Activated CD4-positive, alpha-beta T cell treated with anti-CD3 and anti-CD28 coated beads, Interleukin-2, amount 50 U/mL, for 1 hour (primary cell): ENCODE results near the gene NUDT3.
"Not testable (repeated sequence)": the region's sequence is repeated elsewhere in the genome, so short reads cannot be mapped to it uniquely, and the experiment has no call there.

ENCODE experiments used
- DNase-seq: peaks from one replicate; pipeline ENCODE4 v3.0.0-alpha.2; 2020

The NUDT3 gene

GRCh38 chr6:34247481-34248197 lies 144.8 kb downstream of the NUDT3 start:
- no peak for DNase-seq

DNA sequence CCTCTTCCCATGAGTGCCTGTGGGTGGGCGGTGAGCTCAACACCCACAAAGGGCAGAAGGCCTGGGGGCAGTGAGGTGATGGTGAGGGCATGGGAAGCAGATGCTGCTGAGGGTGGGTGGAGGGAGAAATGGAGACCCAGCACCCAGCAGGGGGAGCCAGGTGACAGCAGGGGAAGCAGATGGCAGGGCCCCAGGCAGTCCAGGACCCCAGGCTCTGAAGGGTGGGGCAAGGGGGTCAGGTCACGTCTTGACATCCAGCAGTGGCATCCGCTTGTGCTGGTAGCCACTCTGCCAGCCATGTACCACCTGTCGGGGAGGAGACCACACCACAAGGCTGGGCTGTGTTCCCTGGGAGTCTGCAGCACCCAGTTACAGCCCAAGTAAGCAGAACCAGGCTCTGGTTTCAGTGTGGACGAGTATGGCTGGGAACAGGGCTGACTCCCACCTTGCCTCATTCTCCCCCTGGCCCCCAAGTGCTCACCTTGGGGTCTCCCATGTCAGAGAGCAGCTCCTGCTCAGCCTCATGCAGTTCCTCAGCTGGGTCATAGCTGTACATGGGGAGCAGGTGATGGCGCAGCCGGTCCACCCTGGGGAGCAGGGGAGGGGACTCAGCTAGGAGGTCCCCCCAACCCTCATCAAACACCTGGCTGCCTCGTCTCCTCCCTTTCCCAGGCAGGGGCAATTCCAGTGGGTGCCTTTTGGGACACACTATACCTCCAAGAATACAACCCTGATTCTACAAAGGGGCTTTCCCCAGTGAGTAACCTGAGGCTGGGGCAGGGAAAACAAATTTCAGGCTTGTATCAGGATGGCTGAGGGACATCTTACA lies 145.7 kb downstream of the NUDT3 start:
- DNase-seq, result peak; percentile 53

GRCh38 chr6:34246249-34246562 lies 146.3 kb downstream of the NUDT3 start:
- DNase-seq, result no peak

- not testable (repeated sequence) for DNase-seq
Measured at GRCh38 chr6:34245761-34246140, 146.7 kb downstream of the NUDT3 start.

DNA sequence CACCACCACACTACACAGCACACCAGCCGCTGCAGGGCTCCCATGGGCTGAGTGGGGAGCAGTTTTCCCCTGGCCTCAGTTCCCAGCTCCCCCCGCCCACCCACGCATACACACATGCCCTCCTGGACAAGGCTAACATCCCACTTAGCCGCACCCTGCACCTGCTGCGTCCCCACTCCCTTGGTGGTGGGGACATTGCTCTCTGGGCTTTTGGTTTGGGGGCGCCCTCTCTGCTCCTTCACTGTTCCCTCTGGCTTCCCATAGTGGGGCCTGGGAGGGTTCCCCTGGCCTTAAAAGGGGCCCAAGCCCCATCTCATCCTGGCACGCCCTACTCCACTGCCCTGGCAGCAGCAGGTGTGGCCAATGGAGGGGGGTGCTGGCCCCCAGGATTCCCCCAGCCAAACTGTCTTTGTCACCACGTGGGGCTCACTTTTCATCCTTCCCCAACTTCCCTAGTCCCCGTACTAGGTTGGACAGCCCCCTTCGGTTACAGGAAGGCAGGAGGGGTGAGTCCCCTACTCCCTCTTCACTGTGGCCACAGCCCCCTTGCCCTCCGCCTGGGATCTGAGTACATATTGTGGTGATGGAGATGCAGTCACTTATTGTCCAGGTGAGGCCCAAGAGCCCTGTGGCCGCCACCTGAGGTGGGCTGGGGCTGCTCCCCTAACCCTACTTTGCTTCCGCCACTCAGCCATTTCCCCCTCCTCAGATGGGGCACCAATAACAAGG lies 147.3 kb downstream of the NUDT3 start:
- DNase-seq, result not testable (repeated sequence)

DNA sequence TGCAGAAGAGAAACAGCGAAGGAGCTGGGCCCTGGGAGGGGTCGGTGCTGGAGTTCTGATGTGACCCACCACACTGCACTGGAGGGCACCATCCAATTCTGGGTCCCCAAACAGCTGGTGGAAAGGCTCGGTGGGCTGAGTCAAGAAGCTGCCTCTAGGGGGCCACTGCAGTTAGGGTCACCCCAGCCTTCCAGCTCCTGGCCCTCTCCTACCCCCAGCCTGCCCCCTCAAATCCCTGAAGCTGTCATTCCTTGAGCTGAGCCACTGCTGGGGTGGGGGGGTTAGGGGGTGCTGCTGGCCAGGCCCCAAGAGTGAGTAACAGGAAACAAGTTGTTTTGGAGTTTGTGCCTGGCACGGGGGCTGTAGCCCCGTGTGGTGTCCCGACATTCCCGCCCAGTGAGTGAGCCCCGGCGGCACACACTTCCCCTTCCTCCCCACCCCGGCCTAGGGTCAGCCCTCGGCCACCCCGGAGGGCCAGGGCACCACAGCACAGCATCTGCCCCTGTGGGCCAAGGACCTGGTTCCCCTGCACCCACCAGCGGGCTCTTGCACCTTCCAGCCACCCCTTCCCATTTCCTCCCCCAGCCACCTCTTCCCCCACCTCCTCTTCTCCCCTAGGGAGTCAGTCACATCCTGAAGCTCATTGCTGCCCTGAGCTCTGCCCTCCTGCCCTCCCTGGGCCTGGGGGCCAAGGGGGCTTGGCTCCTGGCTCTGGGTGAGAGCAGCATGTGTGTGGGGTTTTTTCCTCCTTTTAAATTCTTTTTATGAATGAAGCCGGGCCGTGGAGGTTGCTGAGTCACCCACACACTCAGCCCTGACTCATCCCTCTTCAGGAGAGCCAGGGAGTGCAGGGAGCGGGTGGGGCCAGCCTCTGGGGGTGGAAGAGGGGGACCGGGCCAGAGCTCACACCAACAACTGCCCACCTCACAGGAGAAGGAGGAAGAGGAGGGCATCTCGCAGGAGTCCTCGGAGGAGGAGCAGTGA lies 148.3 kb downstream of the NUDT3 start:
- no peak for DNase-seq

DNA sequence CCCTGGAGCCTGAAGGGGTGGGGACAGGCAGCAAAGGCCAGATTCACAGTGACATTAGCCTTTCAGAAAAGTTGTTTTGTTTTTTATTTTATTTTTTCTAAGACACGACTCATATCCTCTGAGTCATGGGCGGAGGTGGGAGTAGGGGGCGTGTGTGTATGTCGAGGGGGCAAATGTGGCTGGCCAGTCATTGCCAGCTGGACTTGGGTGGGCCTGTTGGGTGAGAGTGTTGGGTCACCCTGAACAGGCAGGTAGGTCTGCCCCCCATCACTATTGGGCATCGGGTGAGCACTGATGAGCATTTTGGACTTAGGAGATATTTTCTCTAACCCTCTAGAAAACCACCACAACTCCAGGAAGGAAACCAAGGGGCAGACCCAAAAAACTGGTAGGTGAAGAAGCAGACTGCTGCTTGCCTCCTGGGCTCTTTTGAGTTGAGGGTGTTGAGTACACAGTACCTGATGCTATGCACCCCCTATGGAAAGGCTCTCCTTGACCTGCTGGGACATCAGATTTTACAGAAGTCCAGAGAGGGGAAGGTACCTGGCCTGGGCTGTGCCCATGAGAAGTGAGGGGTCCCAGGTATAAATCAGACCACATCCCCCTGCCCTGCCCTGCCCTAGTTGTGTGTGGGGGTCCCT lies 149.2 kb downstream of the NUDT3 start:
- no peak for DNase-seq

GRCh38 chr6:34242252-34243130 lies 150.0 kb downstream of the NUDT3 start:
- DNase-seq, result no peak

DNA sequence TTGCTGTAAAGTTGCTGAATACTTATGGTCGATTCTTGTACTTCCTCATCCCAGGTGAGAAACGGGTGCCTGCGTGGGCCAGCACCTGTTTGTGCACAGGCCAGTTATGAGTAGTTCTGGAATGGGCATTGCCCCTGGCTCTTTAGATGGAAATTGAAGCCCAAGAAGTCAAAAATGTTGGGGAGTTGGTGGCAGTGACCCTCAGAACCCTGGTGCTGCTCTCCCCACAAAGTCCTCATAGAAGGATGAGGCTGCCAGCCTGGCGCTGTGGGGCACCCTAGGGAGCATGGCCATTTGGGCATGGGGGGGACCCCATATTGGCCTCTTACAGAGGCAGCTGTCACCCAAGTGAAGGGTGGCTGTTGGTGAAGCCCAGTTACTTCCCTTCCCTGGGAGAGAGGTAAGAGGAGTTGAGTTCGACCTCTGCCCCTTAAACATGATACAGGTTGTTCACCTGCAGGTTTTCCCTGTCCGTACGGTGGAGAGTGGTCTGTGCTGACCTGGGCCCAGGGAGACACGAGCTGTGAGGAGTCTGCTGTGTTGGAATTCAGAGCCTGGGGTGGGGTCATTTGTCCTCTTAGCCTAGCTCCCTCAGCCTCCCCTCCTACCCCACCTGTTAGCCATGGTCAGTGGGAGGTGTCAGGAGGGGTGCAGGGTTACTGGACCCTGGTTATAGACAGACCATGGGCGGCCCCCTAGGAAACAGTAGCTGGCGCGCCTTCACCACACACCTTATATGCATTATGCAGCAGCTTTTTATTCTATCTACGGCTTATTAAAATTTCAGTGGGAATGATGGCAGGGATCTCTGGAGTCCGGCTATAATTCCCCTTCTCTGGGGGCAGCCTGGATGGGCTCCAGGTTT lies 150.9 kb downstream of the NUDT3 start:
- DNase-seq, result no peak

DNA sequence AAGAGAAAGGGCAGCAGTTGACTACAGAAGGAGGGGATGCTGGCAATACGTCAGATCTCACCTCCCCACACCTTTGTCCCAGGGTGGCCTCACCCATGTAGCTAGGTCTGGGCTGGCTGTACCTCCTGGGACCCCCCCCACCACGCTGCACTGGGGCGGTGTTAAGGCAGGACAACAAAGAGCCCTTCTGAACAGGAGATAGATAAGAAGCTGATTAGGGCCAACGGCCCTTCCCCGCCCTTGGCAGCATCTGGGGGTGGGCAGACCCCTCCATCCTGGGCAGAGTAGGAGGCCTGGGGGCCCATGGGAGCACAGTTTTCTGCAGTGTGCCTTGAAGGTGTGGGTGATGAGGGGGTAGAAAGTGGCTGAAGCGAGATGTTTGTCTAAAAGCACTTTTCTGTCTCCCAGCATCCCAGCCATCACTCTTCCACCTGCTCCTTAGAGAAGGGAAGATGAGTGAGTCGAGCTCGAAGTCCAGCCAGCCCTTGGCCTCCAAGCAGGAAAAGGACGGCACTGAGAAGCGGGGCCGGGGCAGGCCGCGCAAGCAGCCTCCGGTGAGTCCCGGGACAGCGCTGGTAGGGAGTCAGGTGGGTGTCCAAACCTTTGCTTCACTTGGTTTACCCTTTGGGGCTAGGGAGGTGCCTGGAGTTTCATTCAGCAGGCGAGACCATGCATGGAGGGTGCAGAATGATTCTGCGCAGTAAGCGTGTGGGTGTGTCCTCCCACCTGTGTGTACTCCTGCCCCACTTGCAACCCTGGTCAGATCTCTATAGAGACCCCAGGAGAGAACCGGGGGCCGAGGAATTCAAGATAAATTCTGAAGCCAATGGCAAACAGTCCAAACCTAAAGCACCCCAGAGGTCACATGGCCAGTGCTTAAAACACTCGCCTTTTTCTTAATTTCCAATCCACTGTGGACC lies 151.9 kb downstream of the NUDT3 start:
- no peak for DNase-seq

- DNase-seq, result no peak
Measured at GRCh38 chr6:34239893-34240292, 152.6 kb downstream of the NUDT3 start.

DNA sequence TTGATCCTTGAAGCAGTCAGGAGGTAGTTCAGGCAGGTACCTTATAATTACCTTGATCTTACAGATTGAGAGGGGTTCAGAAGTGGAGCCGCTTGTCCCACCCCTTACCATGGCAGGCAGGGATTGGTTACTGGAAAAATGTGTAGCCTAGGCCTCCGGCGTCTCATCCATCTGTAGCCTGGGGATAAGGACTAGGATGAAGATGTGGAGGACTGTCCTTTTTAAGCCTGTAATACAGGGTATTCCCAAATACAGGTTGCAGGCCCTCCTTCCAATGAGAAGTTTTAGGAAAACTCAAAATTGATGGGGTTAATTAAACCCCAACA lies 153.0 kb downstream of the NUDT3 start:
- no peak for DNase-seq

DNA sequence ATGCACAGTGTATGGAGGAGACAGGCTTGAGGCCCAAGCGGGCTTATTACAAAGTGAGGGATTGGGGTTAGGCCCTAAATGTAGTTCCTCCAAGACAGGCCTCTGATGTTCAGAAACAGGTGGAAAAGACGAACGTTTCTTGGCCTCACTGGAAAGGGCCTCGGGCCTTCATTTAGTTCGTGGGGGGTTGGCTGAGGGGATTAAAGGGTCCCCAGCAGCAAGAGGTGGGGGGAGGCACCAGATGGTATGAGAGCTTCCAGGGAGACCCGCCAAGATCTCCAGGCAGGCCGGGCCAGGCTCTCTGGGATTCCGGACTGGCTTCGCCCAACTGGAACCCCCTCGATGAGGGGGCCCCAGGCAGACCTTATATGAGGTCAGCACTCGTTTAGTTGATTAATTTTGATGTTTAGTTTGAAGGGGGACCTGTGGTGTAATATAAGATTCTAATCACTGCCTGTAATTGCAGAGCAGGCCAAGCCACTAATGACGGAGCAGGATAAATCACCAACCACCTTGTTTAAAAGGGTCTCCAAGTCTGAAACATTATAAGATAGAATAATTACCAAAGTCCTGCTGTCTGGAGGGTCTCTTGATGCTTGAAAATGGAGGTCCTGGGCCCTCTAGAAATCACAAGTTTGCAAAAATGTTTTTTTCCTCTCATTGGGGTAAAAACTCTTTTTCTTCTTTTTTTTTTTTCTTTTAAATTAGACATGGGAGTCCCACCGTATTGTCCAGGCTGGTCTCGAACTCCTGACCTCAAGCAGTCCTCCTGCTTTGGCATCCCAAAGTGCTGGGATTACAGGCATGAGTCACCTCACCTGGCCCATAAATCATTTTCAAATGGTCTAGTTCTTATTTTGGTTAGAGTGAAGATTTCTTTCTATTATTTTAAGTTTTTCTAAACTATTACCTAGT lies 153.6 kb downstream of the NUDT3 start:
- no peak for DNase-seq

GRCh38 chr6:34237722-34238584 lies 154.5 kb downstream of the NUDT3 start:
- peak; percentile 62 for DNase-seq

GRCh38 chr6:34237316-34237721 lies 155.2 kb downstream of the NUDT3 start:
- no peak for DNase-seq

DNA sequence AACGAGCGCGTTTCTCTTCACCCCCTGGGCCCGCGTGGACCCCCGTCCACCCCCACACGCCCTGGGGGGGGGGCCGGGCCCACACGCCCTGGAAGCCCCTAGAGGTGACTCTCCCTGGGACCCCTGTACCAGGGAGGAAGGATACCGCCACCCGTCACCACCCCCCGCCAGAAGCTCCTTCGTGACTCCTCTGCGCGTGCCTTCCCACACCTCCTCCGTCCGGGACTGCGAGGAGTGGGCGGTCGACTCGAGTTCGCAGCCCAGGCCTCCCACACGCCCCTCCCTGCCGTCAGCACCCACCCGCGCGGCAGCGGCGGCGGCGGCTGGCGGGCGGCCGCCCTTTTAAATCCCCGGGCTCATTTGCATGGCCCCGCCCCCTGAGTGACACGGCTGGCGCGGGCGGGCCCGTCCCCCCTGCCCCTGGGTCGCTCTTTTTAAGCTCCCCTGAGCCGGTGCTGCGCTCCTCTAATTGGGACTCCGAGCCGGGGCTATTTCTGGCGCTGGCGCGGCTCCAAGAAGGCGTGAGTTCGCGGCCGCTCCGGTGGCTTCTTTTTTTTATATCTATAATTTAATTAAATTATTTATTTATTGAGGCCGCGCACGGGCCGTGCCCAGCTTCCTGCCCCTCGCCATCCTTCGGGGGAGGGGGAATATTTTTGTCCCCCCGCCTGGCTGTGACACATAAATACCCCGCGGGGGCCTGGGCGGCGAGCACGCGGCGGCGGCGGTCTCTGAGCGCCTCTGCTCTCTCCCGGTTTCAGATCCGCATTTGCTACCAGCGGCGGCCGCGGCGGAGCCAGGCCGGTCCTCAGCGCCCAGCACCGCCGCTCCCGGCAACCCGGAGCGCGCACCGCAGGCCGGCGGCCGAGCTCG lies 155.8 kb downstream of the NUDT3 start, which contains the start of gene HMGA1:
Gene HMGA1 (plus strand): TSS at position 431 of the 873 bp plus-strand sequence. CDS start 3,908 bp downstream, outside the sequence.
- peak; percentile 90 for DNase-seq
